Choroid plexus epithelial cell (primary cell): ENCODE data around the gene PPOX.

Experiments
- DNase-seq: peaks from one replicate; pipeline ENCODE4 v3.0.0-alpha.2; 2010; ENCODE audit warnings: low read depth
- H3K4me3 ChIP-seq: 2 replicates; pipeline ENCODE4 v1.5.1; 2011; ENCODE audit warnings: low read depth, mild to moderate bottlenecking, control low read depth, low read length, moderate library complexity
- CTCF ChIP-seq: conservative IDR thresholded peaks from 2 replicates; pipeline ENCODE4 v1.5.1; 2011; ENCODE audit warnings: low read depth, mild to moderate bottlenecking, control low read depth, inconsistent platforms, low read length, moderate library complexity

Gene PPOX

DNA sequence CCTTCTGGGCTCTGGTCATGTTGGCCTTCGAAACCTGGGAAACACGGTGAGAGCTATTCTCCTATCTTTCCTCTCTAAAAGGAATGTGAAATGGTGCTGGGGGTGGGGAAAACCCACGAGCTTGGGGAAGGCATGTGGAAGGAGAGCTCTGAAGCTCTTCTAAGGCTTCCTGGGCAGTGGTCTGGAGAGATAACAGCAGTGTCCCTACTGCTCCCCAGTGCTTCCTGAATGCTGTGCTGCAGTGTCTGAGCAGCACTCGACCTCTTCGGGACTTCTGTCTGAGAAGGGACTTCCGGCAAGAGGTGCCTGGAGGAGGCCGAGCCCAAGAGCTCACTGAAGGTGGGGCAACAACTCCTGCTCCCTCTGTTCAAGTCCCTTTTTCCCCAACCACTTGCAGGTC lies 4.2 kb upstream of the PPOX start:
- no peak overlapping the region for H3K4me3 ChIP-seq
- DNase-seq: no peak
- TF ChIP-seq CTCF: no peak

- H3K4me3 ChIP-seq: no peak overlapping the region
- no peak for TF ChIP-seq CTCF
- no peak for DNase-seq
These were observed 3.4 kb upstream of the PPOX start for GRCh38 chr1:161162806-161163205.

DNA sequence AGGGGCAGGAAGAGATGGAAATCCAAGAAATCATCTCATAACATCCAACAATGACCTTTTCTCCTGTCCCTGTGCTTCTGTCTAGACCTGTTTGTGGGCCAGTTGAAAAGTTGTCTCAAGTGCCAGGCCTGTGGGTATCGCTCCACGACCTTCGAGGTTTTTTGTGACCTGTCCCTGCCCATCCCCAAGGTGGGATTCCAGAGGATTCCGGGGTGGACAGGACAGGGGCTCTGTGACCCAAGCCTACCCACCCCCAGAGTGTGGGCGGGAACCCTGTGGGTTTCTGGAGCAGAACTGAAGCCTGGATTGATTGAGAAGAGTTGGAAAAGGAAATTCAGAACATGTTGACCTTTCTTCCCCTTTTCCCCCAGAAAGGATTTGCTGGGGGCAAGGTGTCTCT lies 2.4 kb upstream of the PPOX start:
- no peak for DNase-seq
- H3K4me3 ChIP-seq: no peak overlapping the region
- TF ChIP-seq CTCF: no peak

- DNase-seq: no peak
- no peak for TF ChIP-seq CTCF
- H3K4me3 ChIP-seq: peak overlapping the region; percentile 84
These were observed 1.2 kb upstream of the PPOX start for GRCh38 chr1:161164901-161165610.

DNA sequence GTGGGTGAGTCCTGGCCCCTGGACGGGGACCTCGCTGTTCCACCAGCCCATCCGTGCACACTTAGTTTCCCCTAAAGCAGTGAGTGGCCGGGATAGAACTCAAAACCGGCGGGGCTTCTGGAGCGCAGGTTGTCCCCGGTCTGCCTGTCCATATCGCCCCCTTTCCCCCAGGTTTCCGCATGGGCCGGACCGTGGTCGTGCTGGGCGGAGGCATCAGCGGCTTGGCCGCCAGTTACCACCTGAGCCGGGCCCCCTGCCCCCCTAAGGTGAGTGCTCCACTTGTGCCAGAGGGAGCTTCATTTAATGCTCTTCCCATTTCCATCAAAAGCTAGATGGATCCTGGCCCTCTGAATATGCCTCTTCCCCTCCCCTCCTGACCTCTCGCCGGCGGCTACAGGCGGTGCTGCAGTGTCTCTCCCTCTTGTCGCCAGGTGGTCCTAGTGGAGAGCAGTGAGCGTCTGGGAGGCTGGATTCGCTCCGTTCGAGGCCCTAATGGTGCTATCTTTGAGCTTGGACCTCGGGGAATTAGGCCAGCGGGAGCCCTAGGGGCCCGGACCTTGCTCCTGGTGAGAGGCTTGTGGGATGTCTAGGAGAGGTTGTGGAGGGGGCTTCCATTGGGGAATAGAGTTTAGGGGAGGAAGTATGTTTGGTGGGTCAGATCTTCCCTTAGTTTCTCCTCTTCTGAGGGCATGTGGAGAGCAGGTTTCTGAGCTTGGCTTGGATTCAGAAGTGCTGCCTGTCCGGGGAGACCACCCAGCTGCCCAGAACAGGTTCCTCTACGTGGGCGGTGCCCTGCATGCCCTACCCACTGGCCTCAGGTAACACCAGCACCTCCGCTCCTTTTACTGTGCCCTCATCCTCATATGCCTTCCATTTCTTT lies 683 bp downstream of the PPOX start:
- H3K4me3 ChIP-seq: peak overlapping the region; percentile 84
- TF ChIP-seq CTCF: peak; percentile 2
- DNase-seq: no peak

- DNase-seq: no peak
- no peak for TF ChIP-seq CTCF
- no peak overlapping the region for H3K4me3 ChIP-seq
These were observed 2.7 kb downstream of the PPOX start for GRCh38 chr1:161168906-161169305.
